ENCODE measurements around the gene CPT1A.
A peak's percentile ranks its signal among the peaks of the same experiment; 100 is the strongest.

The CPT1A gene

DNA sequence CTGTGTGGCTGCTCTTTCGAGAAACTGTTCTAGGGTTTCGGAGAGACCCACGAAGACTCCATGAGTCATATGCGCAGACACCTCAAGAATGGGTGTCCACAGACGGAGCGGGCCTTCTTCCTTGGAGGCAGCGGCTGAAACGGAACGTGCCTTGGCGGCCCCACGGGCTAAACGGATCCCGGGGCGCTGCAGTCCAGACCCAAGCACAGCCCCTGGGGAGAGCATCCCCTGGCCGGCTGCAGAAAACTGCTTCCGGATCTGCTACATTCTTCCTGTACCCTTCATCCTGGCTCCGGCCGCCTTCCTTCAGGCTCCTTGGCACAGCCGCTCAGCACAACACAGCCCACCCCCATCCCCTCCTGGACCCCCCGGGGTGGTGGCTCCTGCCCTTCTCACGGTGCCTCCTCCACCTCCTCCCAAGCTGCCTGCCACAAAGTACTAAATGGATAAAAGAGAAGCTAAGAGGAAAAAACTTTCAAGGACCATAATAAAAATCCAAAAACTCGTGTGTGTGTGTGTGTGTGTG, 25.4 kb downstream of the CPT1A start:
- no peak for DNase-seq (ENCODE audit: low spot score)
- in situ Hi-C loops (cut with MboI; ENCODE audit: low pct_unique_long_range_greater_than_20kb, low sequenced_read_pairs, unreplicated experiment) = no loop called here
- TF ChIP-seq, protein P1, sequence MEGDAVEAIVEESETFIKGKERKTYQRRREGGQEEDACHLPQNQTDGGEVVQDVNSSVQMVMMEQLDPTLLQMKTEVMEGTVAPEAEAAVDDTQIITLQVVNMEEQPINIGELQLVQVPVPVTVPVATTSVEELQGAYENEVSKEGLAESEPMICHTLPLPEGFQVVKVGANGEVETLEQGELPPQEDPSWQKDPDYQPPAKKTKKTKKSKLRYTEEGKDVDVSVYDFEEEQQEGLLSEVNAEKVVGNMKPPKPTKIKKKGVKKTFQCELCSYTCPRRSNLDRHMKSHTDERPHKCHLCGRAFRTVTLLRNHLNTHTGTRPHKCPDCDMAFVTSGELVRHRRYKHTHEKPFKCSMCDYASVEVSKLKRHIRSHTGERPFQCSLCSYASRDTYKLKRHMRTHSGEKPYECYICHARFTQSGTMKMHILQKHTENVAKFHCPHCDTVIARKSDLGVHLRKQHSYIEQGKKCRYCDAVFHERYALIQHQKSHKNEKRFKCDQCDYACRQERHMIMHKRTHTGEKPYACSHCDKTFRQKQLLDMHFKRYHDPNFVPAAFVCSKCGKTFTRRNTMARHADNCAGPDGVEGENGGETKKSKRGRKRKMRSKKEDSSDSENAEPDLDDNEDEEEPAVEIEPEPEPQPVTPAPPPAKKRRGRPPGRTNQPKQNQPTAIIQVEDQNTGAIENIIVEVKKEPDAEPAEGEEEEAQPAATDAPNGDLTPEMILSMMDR (IDR thresholded peaks at IDR 0.05; ENCODE audit: extremely low read depth, insufficient read depth, missing control alignments) = no peak

DNA sequence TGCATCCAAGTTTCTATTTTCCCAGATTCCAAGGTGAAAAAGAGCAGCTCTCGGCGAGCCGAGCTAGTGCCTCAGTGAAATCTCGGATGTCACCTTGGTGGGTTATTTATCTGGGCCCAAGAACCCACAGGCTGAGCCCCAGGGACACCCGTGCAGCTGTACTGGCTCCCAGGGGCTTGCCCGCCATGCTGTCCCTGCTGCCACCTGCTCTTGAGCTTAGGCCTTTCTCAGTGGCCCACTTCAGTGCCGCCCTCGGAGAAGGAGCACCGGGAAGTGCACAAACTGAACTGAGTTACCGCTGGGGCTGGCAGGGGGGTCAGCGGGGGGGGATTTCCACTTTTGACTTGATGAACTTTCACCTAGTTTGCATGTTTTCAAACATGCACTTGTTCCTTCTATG, 27.9 kb downstream of the CPT1A start:
- in situ Hi-C loops (cut with MboI; ENCODE audit: low pct_unique_long_range_greater_than_20kb, low sequenced_read_pairs, unreplicated experiment) = no loop called here
- TF ChIP-seq, protein P1 (IDR thresholded peaks at IDR 0.05; ENCODE audit: extremely low read depth, insufficient read depth, missing control alignments) = no peak
- peak; percentile 51 for DNase-seq (ENCODE audit: low spot score)

DNA sequence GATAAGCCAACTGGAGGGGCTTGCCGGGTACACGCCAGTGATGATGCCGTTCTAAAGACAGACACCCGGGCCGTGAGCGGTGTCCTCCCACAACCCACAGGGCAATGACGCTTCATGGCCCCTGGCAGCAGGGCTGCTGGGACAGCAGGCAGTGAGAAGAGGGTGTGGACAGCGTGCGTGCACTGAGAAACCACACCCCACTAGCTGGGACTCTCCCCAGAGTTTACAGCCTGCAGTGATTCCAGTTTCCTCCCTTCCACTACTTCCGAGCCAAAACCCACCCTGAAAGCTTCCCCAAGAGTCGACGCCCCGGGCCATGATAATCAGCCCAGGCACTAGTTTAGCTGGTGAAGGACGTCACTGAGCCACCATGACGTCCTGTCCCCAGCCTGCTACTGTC, 29.2 kb downstream of the CPT1A start:
- TF ChIP-seq, protein P1 (IDR thresholded peaks at IDR 0.05; ENCODE audit: extremely low read depth, insufficient read depth, missing control alignments) = no peak

DNA sequence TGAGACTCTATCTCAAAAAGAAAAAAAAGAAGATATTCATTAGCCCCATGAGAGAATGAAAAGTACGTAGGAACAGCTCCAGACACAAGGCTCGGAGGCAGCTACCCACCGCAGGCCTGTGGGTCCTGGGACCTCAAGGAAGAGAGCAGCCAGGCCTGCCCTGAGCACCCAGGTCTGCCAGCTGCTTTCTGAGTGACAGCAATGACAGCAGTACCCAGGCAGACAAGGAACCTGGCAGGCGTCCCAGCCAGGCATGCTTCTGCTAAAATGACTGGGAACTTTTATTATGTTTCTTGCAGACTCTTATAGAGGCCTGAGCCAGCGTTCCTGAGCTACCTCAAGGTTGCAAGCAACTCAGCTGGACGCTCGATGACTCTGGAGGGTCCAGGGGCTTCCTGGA, 31.6 kb downstream of the CPT1A start:
- in situ Hi-C loops (cut with MboI; ENCODE audit: low pct_unique_long_range_greater_than_20kb, low sequenced_read_pairs, unreplicated experiment) = no loop called here
- TF ChIP-seq, protein P1 (IDR thresholded peaks at IDR 0.05; ENCODE audit: extremely low read depth, insufficient read depth, missing control alignments) = no peak

More for the DNA sequence above, 29.2 kb downstream of the CPT1A start:
- in situ Hi-C loops (cut with MboI; ENCODE audit: low pct_unique_long_range_greater_than_20kb, low sequenced_read_pairs, unreplicated experiment) = no loop called here
- no peak for DNase-seq (ENCODE audit: low spot score)

DNA sequence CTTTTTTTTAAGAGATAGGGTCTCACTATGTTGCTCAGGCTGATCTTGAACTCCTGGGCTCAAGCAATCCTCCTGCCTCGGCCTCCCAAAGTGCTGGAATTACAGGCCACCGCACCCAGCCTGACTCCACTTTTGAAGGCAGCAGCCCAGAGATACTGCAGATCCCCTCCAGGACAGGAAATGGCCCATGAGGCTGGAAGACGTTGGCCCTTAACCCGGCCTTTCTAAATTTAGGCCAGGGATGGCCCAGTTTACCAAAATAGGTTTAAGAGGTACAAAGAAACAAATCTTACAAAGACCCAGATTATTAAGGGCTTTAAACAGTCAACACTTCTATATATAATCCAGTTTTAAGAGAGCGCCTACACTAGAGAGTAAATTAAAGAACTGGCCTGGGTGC, 32.2 kb downstream of the CPT1A start:
- TF ChIP-seq, protein P1 (IDR thresholded peaks at IDR 0.05; ENCODE audit: extremely low read depth, insufficient read depth, missing control alignments) = no peak
- in situ Hi-C loops (cut with MboI; ENCODE audit: low pct_unique_long_range_greater_than_20kb, low sequenced_read_pairs, unreplicated experiment) = no loop called here
- no peak for DNase-seq (ENCODE audit: low spot score)

More for the DNA sequence above, 31.6 kb downstream of the CPT1A start:
- no peak for DNase-seq (ENCODE audit: low spot score)

DNA sequence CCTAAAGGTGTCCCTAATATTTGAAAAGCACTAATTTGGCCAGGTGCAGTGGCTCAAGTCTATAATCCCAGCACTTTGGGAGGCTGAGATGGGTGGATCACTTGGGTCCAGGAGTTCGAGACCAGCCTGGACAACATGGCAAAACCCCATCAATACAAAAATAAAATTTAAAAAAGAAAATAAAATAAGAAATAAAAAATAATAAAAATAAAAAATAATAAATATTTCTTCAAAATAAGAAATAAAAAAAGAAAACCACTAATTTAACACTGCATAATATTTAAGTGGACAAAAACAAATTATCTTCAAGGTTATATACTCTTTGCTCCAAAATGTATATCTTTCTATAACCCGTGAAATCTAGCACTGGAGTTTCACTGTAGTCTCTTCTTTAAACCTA, 32.9 kb downstream of the CPT1A start:
- DNase-seq (ENCODE audit: low spot score) = no peak
- TF ChIP-seq, protein P1 (IDR thresholded peaks at IDR 0.05; ENCODE audit: extremely low read depth, insufficient read depth, missing control alignments) = no peak
- in situ Hi-C loops (cut with MboI; ENCODE audit: low pct_unique_long_range_greater_than_20kb, low sequenced_read_pairs, unreplicated experiment) = no loop called here

Measured in GM13977 (cell line).